ENCODE measurements around the gene DYRK1A.

DYRK1A gene

DNA sequence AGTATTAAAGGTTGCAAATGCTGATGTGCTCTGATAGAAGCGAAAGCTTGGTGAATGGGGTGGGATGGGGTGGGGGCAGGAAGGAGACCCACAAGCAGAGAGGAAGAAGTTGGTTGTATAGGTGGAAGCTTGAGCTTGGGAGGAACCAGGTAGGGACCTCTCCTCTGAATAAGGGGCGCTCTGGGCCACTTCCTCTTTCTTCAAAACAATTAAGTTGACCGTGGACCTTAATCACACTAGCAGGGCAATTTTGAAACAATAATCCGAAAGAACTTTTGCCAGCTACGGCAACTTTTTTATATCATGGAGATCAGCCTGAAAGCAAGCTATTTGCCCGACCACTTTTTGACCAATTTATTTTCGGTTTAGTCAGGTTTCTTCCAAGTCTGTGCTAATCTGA is 1.9 kb upstream of the DYRK1A start:
- H3K9ac ChIP-seq (ENCODE audit: low read depth in 1 of 2, low read length in 2 of 2): peak overlapping the region; percentile 78 to 98
- H3K9me3 ChIP-seq (ENCODE audit: control insufficient read depth in 2 of 2, low read length in 2 of 2): no peaks in the 10 kb centered on the region
- peak overlapping the region; percentile 66 to 98 for H3K4me3 ChIP-seq (ENCODE audit: low read length in 2 of 2)

DNA sequence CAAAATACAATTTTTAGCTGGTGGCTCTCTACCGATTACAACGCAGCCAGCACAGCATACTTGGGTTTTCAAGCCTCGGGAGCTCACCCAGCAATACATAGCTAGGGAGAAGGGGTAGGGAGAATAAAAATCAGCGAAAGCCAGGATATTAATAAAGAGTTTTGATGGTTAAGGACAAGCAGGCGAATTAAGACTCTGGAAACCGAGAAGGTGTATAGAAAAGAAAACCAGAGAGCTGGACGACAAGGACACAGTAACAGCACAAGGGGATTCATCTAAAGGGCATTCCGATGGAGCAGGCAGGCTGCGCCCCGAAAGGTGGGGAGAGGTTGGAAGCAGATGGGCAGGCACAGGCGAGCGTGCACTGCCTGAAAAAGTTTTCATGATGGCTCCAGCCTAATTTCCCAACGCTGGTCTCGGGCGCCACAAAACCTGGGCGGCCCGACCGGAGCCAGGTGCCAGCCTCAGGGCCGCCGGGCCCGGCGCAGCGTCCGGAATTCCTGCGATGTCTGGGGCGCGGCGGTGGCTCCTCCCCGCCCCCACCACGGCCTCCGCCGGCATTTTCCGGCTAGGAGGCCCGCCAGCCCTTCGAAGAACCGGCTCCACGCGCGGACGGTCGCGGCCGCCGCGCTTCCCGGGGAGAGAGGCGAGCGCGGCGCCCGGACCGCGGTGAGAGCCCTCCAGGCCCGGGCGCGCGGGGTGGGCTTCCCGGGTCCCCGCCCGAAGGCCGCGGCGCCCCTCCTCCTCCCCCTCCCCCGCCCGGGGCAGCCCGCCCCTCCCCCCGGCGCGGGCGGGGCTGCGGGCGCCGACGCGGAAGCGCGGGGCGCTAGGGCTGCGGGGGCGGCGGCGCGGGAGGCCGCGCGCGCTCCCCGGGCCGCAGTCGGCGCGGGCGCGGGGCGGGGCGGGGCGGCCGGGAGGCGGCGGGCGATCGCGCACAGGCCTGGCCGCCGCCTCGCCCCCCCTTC is 774 bp upstream of the DYRK1A start:
- Histone ChIP-seq H3K36me3 (ENCODE audit: control insufficient read depth in 2 of 2, insufficient read depth in 2 of 2, low read length in 2 of 2) (no peaks in the 10 kb centered on the region), H3K9me3 (ENCODE audit: control insufficient read depth in 2 of 2, low read length in 2 of 2) (no peaks in the 10 kb centered on the region), H3K4me1 (ENCODE audit: control insufficient read depth in 2 of 2, insufficient read depth in 2 of 2, low read length in 2 of 2) (peaks cover 18 to 25% of the 10 kb centered on the region in 2 donors), H3K27ac (ENCODE audit: low read depth in 2 of 2, low read length in 2 of 2) (peak overlapping the region; percentile 98 to 100), H3K9ac (ENCODE audit: low read depth in 1 of 2, low read length in 2 of 2) (peak overlapping the region; percentile 78 to 98), H3K4me3 (ENCODE audit: low read length in 2 of 2) (peak overlapping the region; percentile 94 to 98), H3K27me3 (ENCODE audit: control insufficient read depth in 2 of 2, insufficient read depth in 2 of 2, low read length in 2 of 2) (no peaks in the 10 kb centered on the region)

More for the DNA sequence above, 1.9 kb upstream of the DYRK1A start:
- H3K4me1 ChIP-seq (ENCODE audit: control insufficient read depth in 2 of 2, insufficient read depth in 2 of 2, low read length in 2 of 2): peaks cover 16 to 18% of the 10 kb centered on the region in 2 donors
- H3K36me3 ChIP-seq (ENCODE audit: control insufficient read depth in 2 of 2, insufficient read depth in 2 of 2, low read length in 2 of 2): no peaks in the 10 kb centered on the region
- H3K27ac ChIP-seq (ENCODE audit: low read depth in 2 of 2, low read length in 2 of 2): peak overlapping the region in 1 of 2 donors; percentile 9
- no peaks in the 10 kb centered on the region for H3K27me3 ChIP-seq (ENCODE audit: control insufficient read depth in 2 of 2, insufficient read depth in 2 of 2, low read length in 2 of 2)

- H3K36me3 ChIP-seq (ENCODE audit: control insufficient read depth in 2 of 2, insufficient read depth in 2 of 2, low read length in 2 of 2): no peaks in the 10 kb centered on the region
- H3K9ac ChIP-seq (ENCODE audit: low read depth in 1 of 2, low read length in 2 of 2): peak overlapping the region; percentile 93 to 98
- H3K27me3 ChIP-seq (ENCODE audit: control insufficient read depth in 2 of 2, insufficient read depth in 2 of 2, low read length in 2 of 2): no peaks in the 10 kb centered on the region
- H3K4me3 ChIP-seq (ENCODE audit: low read length in 2 of 2): peak overlapping the region; percentile 93 to 94
- H3K4me1 ChIP-seq (ENCODE audit: control insufficient read depth in 2 of 2, insufficient read depth in 2 of 2, low read length in 2 of 2): peaks cover 21 to 25% of the 10 kb centered on the region in 2 donors
- H3K27ac ChIP-seq (ENCODE audit: low read depth in 2 of 2, low read length in 2 of 2): peak overlapping the region; percentile 98 to 100
- no peaks in the 10 kb centered on the region for H3K9me3 ChIP-seq (ENCODE audit: control insufficient read depth in 2 of 2, low read length in 2 of 2)
Measured at GRCh38 chr21:37367336-37367702, 746 bp downstream of the DYRK1A start.

DNA sequence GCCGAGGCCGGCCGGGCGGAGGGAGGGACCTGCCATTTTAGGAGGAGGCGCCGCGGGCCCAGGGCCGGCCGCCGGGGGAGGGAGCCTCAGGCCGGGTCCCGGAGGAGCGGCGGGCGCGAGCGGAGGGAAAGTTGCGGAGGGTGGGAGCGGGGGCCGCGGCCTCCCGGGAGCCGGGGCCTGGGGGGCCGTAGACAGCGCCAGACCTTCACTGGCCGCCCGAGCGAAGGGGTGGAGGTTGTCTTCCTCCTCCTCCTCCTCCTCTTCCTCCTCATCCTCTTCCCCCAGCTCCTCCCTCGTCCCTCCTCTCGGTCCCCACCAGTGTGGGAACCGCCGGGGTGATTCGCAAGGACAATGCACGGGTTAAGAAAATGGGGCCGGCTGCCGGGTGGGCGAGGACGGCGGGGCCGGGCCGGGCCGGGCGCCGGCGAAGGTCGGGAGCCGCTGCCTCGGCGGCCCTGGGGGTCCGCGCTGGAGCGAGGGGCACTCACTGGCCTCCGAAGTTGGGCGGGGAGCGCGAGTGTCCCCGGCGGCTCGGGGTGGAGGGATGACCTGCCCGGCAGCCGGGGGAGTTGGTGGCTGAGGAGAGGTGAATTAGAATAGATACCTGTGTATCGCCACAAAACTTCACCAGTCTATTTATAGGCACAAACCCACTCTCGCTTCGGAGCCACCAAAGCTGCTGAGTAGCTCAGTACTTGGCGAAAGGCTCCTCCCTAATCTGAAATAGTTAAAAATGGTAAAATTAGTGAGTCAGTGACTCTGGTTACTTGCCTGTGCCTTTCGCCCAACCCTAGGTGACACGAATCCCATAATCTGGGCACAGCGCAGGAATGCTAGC is 1.3 kb downstream of the DYRK1A start:
- Histone ChIP-seq H3K9me3 (ENCODE audit: control insufficient read depth in 2 of 2, low read length in 2 of 2) (no peaks in the 10 kb centered on the region), H3K27ac (ENCODE audit: low read depth in 2 of 2, low read length in 2 of 2) (peak overlapping the region; percentile 98 to 100), H3K4me1 (ENCODE audit: control insufficient read depth in 2 of 2, insufficient read depth in 2 of 2, low read length in 2 of 2) (peaks cover 21 to 25% of the 10 kb centered on the region in 2 donors), H3K36me3 (ENCODE audit: control insufficient read depth in 2 of 2, insufficient read depth in 2 of 2, low read length in 2 of 2) (no peaks in the 10 kb centered on the region), H3K4me3 (ENCODE audit: low read length in 2 of 2) (peak overlapping the region; percentile 93 to 94), H3K9ac (ENCODE audit: low read depth in 1 of 2, low read length in 2 of 2) (peak overlapping the region; percentile 93 to 98), H3K27me3 (ENCODE audit: control insufficient read depth in 2 of 2, insufficient read depth in 2 of 2, low read length in 2 of 2) (no peaks in the 10 kb centered on the region)

- H3K4me1 ChIP-seq (ENCODE audit: control insufficient read depth in 2 of 2, insufficient read depth in 2 of 2, low read length in 2 of 2): peaks cover 21 to 29% of the 10 kb centered on the region in 2 donors
- H3K4me3 ChIP-seq (ENCODE audit: low read length in 2 of 2): peak overlapping the region; percentile 93 to 94
- H3K27ac ChIP-seq (ENCODE audit: low read depth in 2 of 2, low read length in 2 of 2): peak overlapping the region; percentile 98 to 100
- peak overlapping the region; percentile 93 to 98 for H3K9ac ChIP-seq (ENCODE audit: low read depth in 1 of 2, low read length in 2 of 2)
- no peaks in the 10 kb centered on the region for H3K9me3 ChIP-seq (ENCODE audit: control insufficient read depth in 2 of 2, low read length in 2 of 2)
- H3K27me3 ChIP-seq (ENCODE audit: control insufficient read depth in 2 of 2, insufficient read depth in 2 of 2, low read length in 2 of 2): no peaks in the 10 kb centered on the region
- no peaks in the 10 kb centered on the region for H3K36me3 ChIP-seq (ENCODE audit: control insufficient read depth in 2 of 2, insufficient read depth in 2 of 2, low read length in 2 of 2)
Measured at GRCh38 chr21:37368541-37369279, 2.1 kb downstream of the DYRK1A start.

DNA sequence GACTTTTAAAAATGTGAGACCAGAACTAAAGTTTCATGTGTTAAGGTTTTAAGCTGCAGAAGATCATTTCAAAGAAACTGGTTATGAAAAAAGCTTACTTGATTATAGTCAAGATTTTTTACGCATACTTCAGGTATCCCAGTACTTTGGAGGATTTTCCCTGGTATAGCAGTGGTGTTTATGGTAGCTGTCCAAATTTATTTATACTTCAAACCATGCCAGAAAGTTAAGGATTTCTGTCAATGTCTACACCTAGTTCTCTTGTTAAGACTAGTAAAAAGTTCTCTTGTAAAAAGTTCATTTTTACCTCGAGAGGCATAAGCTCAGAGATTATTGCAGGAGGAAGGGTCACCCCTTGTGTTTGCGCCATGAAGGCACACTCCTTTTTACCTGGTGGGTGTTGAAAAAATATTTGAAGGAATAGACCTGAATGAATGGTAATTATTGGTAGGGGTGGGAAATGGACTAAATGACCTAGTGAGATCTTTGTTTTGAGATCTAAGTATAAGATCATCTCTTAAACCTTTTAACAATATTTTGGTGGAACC is 2.8 kb downstream of the DYRK1A start:
- H3K4me1 ChIP-seq (ENCODE audit: control insufficient read depth in 2 of 2, insufficient read depth in 2 of 2, low read length in 2 of 2): peaks cover 23 to 29% of the 10 kb centered on the region in 2 donors
- H3K9me3 ChIP-seq (ENCODE audit: control insufficient read depth in 2 of 2, low read length in 2 of 2): no peaks in the 10 kb centered on the region
- peak overlapping the region; percentile 36 to 93 for H3K4me3 ChIP-seq (ENCODE audit: low read length in 2 of 2)
- no peaks in the 10 kb centered on the region for H3K36me3 ChIP-seq (ENCODE audit: control insufficient read depth in 2 of 2, insufficient read depth in 2 of 2, low read length in 2 of 2)
- H3K9ac ChIP-seq (ENCODE audit: low read depth in 1 of 2, low read length in 2 of 2): peak overlapping the region in 1 of 2 donors; percentile 2
- no peak overlapping the region for H3K27ac ChIP-seq (ENCODE audit: low read depth in 2 of 2, low read length in 2 of 2)
- H3K27me3 ChIP-seq (ENCODE audit: control insufficient read depth in 2 of 2, insufficient read depth in 2 of 2, low read length in 2 of 2): no peaks in the 10 kb centered on the region

- H3K27me3 ChIP-seq (ENCODE audit: control insufficient read depth in 2 of 2, insufficient read depth in 2 of 2, low read length in 2 of 2): no peaks in the 10 kb centered on the region
- no peaks in the 10 kb centered on the region for H3K9me3 ChIP-seq (ENCODE audit: control insufficient read depth in 2 of 2, low read length in 2 of 2)
- no peak overlapping the region for H3K27ac ChIP-seq (ENCODE audit: low read depth in 2 of 2, low read length in 2 of 2)
- H3K4me3 ChIP-seq (ENCODE audit: low read length in 2 of 2): peak overlapping the region; percentile 36 to 93
- peaks cover 20 to 31% of the 10 kb centered on the region in 2 donors for H3K4me1 ChIP-seq (ENCODE audit: control insufficient read depth in 2 of 2, insufficient read depth in 2 of 2, low read length in 2 of 2)
- H3K9ac ChIP-seq (ENCODE audit: low read depth in 1 of 2, low read length in 2 of 2): peak overlapping the region in 1 of 2 donors; percentile 1
- H3K36me3 ChIP-seq (ENCODE audit: control insufficient read depth in 2 of 2, insufficient read depth in 2 of 2, low read length in 2 of 2): no peaks in the 10 kb centered on the region
Measured at GRCh38 chr21:37370152-37371040, 3.8 kb downstream of the DYRK1A start.

GRCh38 chr21:37371041-37371397 is 4.4 kb downstream of the DYRK1A start:
- Histone ChIP-seq H3K36me3 (ENCODE audit: control insufficient read depth in 2 of 2, insufficient read depth in 2 of 2, low read length in 2 of 2) (no peaks in the 10 kb centered on the region), H3K9me3 (ENCODE audit: control insufficient read depth in 2 of 2, low read length in 2 of 2) (no peaks in the 10 kb centered on the region), H3K4me1 (ENCODE audit: control insufficient read depth in 2 of 2, insufficient read depth in 2 of 2, low read length in 2 of 2) (peaks cover 17 to 34% of the 10 kb centered on the region in 2 donors), H3K9ac (ENCODE audit: low read depth in 1 of 2, low read length in 2 of 2) (no peak overlapping the region), H3K27ac (ENCODE audit: low read depth in 2 of 2, low read length in 2 of 2) (no peak overlapping the region), H3K27me3 (ENCODE audit: control insufficient read depth in 2 of 2, insufficient read depth in 2 of 2, low read length in 2 of 2) (no peaks in the 10 kb centered on the region), H3K4me3 (ENCODE audit: low read length in 2 of 2) (peak overlapping the region in 1 of 2 donors; percentile 6)
